Esophagus (tissue), 2 donors: Measurements from ENCODE around the gene RXFP2. TPM values are rescaled to one million over a fixed set of nuclear protein-coding genes. Genes with fewer than 3 reads are reported as not detected.

Experiments used
- H3K27ac ChIP-seq, 2 donors: one replicate each; pipeline ENCODE4 v1.5.1; 2013; ENCODE audit warnings: low read depth in 2 of 2, mild to moderate bottlenecking in 2 of 2, inconsistent platforms in 1 of 2, low read length in 1 of 2, moderate library complexity in 1 of 2
- H3K27me3 ChIP-seq, 2 donors: one replicate each; pipeline ENCODE4 v1.6.1; 2013; ENCODE audit warnings: low read length in 2 of 2, control low read depth in 1 of 2, mild to moderate bottlenecking in 1 of 2; ENCODE audit not compliant: insufficient read depth in 2 of 2, control insufficient read depth in 1 of 2
- H3K36me3 ChIP-seq, 2 donors: one replicate each; pipeline ENCODE4 v1.6.1; 2013; ENCODE audit warnings: low read length in 1 of 2; ENCODE audit not compliant: control insufficient read depth in 2 of 2, insufficient read depth in 2 of 2
- H3K4me1 ChIP-seq, 2 donors: one replicate each; pipeline ENCODE4 v1.6.1; 2013; ENCODE audit warnings: low read length in 1 of 2; ENCODE audit not compliant: control insufficient read depth in 2 of 2, insufficient read depth in 2 of 2
- H3K4me3 ChIP-seq, 2 donors: one replicate each; pipeline ENCODE4 v1.5.1; 2013; ENCODE audit warnings: low read length in 2 of 2, mild to moderate bottlenecking in 2 of 2, low read depth in 1 of 2, moderate library complexity in 1 of 2
- H3K9me3 ChIP-seq, 2 donors: one replicate each; pipeline ENCODE4 v1.6.1; 2013; ENCODE audit warnings: mild to moderate bottlenecking in 2 of 2, low read depth in 1 of 2, low read length in 1 of 2, moderate library complexity in 1 of 2; ENCODE audit not compliant: control insufficient read depth in 2 of 2, insufficient read depth in 1 of 2
- WGBS, 2 donors: extraction: QIAGEN DNeasy Blood & Tissue Kit; methylation state at CpG; one replicate each; pipeline ENCODE4 v1.1.7; 2013; 5-methylcytosine and 5-hydroxymethylcytosine counted together
- polyA plus RNA-seq, 2 donors: library from polyadenylated mRNA; stranded (reverse); fragments of 200-250 nt; gene quantifications; one replicate each; pipeline ENCODE4 v1.2.3, GENCODE V29; 2013
- donor health status: healthy with polysubstance abuse.
- donor health status: Bipolar disorder and iron deficiency.

RXFP2 gene
- polyA plus RNA-seq, 2 donors: not detected

DNA sequence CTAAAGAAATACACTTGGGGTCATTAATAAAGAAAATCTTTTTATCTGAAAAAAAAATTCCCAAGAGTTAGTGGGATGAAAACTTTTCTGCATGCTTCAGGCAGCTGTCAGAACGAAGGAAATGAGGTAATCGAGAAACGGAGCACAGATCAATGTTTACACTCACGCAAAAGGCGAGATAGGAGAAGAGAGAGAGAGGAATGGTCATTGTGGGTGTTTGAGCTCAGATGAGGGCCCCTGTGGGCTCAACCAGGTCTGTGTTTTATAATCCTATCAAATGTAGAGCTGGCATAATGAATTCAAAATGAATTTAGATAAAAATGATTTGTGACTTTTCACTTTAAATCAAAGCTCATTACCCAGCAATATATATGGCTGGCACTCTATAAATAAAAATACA, 6.3 kb upstream of the RXFP2 start:
- no peaks in the 10 kb centered on the region for H3K4me1 ChIP-seq
- no peak overlapping the region for H3K4me3 ChIP-seq
- WGBS, 2 donors: 19 to 34% methylated on average over 5 of the region's 5 CpGs
- H3K27ac ChIP-seq: no peak overlapping the region
- no peaks in the 10 kb centered on the region for H3K36me3 ChIP-seq
- no peaks in the 10 kb centered on the region for H3K9me3 ChIP-seq
- H3K27me3 ChIP-seq: no peaks in the 10 kb centered on the region

DNA sequence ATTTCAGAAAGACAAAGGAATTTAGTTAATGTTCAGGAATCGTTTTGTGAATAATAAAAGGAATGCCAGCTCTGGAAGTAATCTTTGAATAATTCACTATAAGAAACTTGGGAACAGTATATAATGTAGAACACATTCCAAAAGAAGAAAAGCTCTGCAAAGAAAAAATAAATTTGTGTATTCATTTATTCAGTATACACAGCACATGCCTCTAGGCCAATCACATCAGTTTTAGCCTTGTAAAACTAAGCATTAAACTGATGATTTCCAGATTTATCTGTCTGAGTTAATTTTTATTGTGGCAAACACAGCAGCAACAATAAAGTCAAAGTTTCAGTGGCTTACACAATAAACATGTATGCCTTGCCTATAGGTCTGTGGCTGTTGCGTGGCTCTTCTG, 5.7 kb upstream of the RXFP2 start:
- Histone ChIP-seq H3K27ac (no peak overlapping the region), H3K27me3 (no peaks in the 10 kb centered on the region), H3K4me3 (no peak overlapping the region), H3K36me3 (no peaks in the 10 kb centered on the region), H3K9me3 (no peaks in the 10 kb centered on the region), H3K4me1 (no peaks in the 10 kb centered on the region)
- 66 to 69% methylated on average over 2 of the region's 2 CpGs for WGBS, 2 donors

- Histone ChIP-seq H3K4me1 (no peaks in the 10 kb centered on the region), H3K4me3 (no peak overlapping the region), H3K27ac (no peak overlapping the region), H3K27me3 (no peaks in the 10 kb centered on the region), H3K36me3 (no peaks in the 10 kb centered on the region), H3K9me3 (no peaks in the 10 kb centered on the region)
- WGBS, 2 donors: 8 to 20% methylated on average over 7 of the region's 7 CpGs
These were observed 2.9 kb downstream of the RXFP2 start for GRCh38 chr13:31742097-31742734.

GRCh38 chr13:31747291-31747690, 8.0 kb downstream of the RXFP2 start:
- 79 to 87% methylated on average over 3 of the region's 3 CpGs for whole genome bisulfite sequencing, 2 donors
- Histone ChIP-seq H3K4me1 (no peaks in the 10 kb centered on the region), H3K36me3 (no peaks in the 10 kb centered on the region), H3K27me3 (no peaks in the 10 kb centered on the region), H3K27ac (no peak overlapping the region), H3K9me3 (no peaks in the 10 kb centered on the region), H3K4me3 (no peak overlapping the region)

- Histone ChIP-seq H3K4me1 (no peaks in the 10 kb centered on the region), H3K4me3 (no peak overlapping the region), H3K27me3 (no peaks in the 10 kb centered on the region), H3K9me3 (no peaks in the 10 kb centered on the region), H3K27ac (no peak overlapping the region), H3K36me3 (no peaks in the 10 kb centered on the region)
- 53 to 58% methylated on average over 2 of the region's 2 CpGs for WGBS, 2 donors
These were observed 8.6 kb downstream of the RXFP2 start for GRCh38 chr13:31747966-31748365.

DNA sequence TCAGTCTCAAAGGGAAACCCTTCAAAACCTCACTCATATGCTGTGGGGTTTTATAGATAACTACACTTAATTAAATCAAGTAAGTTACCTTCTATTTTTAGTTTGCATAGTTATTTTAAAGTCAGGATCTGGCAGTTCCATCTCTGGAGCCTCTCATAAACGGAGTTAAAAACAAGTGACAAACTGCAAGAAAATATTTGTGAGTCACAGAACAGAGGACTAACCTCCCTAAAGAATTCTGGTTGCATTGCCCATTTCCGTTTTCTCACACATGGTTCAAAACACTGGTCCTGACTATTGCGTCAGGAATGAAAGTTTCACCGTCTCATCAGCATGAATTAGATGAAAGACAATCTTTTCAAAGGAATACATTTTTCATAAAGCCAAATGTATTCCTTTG, 10.6 kb downstream of the RXFP2 start:
- WGBS, 2 donors: 68 to 82% methylated on average over 4 of the region's 4 CpGs

GRCh38 chr13:31755211-31755610, 15.9 kb downstream of the RXFP2 start:
- 73 to 78% methylated on average over 6 of the region's 6 CpGs for WGBS, 2 donors
- Histone ChIP-seq H3K4me1 (no peaks in the 10 kb centered on the region), H3K36me3 (no peaks in the 10 kb centered on the region), H3K27me3 (no peaks in the 10 kb centered on the region), H3K9me3 (no peaks in the 10 kb centered on the region), H3K4me3 (no peak overlapping the region), H3K27ac (no peak overlapping the region)

More for the DNA sequence above, 10.6 kb downstream of the RXFP2 start:
- H3K27me3 ChIP-seq: no peaks in the 10 kb centered on the region
- H3K36me3 ChIP-seq: no peaks in the 10 kb centered on the region
- H3K9me3 ChIP-seq: no peaks in the 10 kb centered on the region
- no peak overlapping the region for H3K4me3 ChIP-seq
- no peak overlapping the region for H3K27ac ChIP-seq
- no peaks in the 10 kb centered on the region for H3K4me1 ChIP-seq

- H3K36me3 ChIP-seq: no peaks in the 10 kb centered on the region
- 80 to 84% methylated on average over 5 of the region's 5 CpGs for WGBS, 2 donors
- no peaks in the 10 kb centered on the region for H3K4me1 ChIP-seq
- H3K27me3 ChIP-seq: no peaks in the 10 kb centered on the region
- no peaks in the 10 kb centered on the region for H3K9me3 ChIP-seq
- no peak overlapping the region for H3K4me3 ChIP-seq
- no peak overlapping the region for H3K27ac ChIP-seq
These were observed 16.5 kb downstream of the RXFP2 start for GRCh38 chr13:31755803-31756212.

- Histone ChIP-seq H3K4me1 (no peaks in the 10 kb centered on the region), H3K36me3 (no peaks in the 10 kb centered on the region), H3K9me3 (no peaks in the 10 kb centered on the region), H3K27ac (no peak overlapping the region), H3K4me3 (no peak overlapping the region), H3K27me3 (no peaks in the 10 kb centered on the region)
- WGBS, 2 donors: 78 to 80% methylated on average over 4 of the region's 4 CpGs
These were observed 17.0 kb downstream of the RXFP2 start for GRCh38 chr13:31756346-31756745.

GRCh38 chr13:31761951-31762350, 22.6 kb downstream of the RXFP2 start:
- Histone ChIP-seq H3K4me3 (no peak overlapping the region), H3K27me3 (no peaks in the 10 kb centered on the region), H3K27ac (no peak overlapping the region), H3K9me3 (no peaks in the 10 kb centered on the region), H3K36me3 (no peaks in the 10 kb centered on the region), H3K4me1 (no peaks in the 10 kb centered on the region)
- WGBS, 2 donors: 76 to 83% methylated on average over 2 of the region's 2 CpGs
